HG03135 (cell line): ENCODE measurements around the gene PTPA.
A peak's percentile ranks its signal among the peaks of the same experiment; 100 is the strongest.

ENCODE experiments used
- ATAC-seq: cut with Tn5 transposase; IDR thresholded peaks from one replicate; pipeline ENCODE4 v1.9.1; 2021; ENCODE audit warnings: mild to moderate bottlenecking, moderate library complexity; ENCODE audit not compliant: unreplicated experiment

PTPA gene

DNA sequence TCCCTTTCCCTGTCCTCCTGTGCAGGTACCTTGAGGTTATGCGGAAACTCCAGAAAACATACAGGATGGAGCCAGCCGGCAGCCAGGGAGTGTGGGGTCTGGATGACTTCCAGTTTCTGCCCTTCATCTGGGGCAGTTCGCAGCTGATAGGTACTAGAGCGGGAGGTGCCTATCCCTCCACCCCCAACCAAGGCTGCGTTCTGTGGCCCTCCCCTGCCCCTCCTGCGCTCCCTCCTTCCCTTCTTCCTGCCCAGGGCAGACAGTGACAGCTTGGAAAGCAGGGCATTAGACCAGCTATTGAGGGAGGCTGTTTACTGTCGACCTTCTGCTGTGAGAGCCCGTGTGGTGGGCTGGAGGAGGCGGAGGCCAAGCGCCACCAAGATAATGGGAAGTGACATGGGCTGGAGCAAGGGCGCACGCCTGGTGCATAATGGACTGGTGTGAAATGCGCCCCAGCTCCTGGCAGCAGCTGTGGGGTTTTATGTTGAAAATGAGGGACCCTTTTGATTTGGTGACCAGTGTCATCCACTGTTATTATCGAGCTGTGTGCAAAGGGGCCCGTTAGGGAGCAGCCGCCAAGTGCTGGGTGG, 25.3 kb downstream of the PTPA start:
- ATAC-seq: no peak

GRCh38 chr9:129137292-129138143, 26.3 kb downstream of the PTPA start:
- ATAC-seq: no peak

DNA sequence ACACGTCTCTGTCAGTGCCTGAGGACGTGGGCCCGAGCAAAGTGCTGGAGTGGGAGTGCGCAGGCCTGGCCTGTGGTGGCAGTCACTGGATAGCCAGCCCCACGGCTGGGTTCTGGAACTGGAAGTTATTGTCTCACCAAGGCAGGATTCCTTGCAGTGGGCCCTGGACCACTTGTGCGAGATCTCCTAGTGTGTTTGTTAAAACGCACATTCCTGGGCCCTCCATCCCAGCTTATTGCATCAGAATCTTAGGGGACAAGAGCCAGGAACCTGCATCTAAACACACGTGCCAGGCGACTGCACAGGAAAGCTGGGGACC, 26.9 kb downstream of the PTPA start:
- ATAC-seq: no peak

DNA sequence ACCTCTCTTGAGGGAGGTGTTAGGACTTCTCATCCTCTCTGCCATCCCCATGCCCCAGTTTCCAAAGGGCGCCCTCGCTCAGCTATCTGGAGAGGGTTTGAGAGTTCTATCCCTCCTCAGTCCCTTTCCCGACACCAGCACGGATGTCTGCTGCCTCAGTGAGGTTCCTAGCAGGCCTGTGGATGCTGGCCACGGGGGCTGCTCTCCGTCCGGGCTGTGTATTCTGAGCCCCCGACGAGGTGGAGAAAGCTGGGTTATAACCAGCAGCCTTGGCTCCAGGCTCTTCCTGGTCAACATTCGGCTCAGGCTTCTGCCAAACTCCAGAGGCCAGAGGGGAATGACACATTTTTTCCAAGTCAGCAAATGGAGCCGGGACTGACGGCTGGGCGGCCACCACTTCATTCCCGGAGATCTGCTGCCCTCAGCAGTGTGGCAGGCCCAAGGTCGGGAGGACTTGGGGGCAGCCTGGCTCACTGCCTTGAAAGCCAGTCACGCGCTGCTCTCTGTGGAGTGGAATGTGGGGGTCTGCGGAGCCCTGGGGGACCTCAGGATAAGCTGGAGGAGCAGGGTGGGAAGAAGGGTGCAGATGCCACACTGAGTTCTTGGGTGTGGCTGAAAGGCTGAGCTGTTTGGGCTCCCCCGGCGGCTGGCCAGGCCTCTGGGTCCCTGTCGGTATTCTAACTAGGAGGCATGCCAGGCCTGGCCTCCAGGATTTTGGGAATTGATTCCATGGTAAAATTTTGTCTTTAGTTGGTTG, 27.4 kb downstream of the PTPA start:
- no peak for ATAC-seq

DNA sequence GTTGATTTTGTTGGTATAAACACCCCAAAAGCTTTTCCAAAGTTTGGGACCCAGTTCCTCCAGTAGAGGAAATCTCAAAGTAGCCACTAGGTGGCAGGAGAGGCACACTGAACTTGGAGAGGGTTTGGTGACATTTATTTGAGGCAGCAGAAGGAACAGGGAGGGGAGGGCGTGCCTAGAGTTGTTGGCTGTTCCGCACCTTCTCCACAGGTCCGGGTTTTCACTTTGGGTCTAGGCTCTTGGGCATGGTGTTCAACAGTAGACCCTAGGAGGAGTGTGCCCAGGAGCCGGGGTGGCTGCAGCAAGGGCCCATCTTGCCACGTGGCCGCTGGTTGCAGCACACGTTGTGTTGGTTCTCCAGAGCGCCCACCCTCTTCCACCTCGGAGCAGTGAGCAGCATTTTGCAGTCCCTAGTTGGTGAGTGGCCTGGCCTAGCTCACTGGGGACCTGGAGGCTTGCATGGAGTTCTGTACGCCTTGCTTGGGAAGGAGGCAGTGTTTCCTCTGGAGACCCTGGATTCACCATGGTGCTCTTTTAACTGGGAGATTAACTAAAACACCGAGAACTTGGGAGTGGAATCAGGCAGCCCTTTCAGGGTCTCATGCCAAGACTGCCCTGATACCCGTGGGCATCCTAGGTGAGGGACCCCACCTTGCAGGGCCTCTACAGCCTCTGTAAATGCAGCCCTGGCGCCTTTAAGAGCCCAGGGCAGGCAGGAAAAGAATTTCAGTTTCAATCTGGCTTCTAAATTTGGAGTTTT, 28.2 kb downstream of the PTPA start:
- no peak for ATAC-seq

GRCh38 chr9:129139993-129140396, 28.8 kb downstream of the PTPA start:
- ATAC-seq: peak; percentile 41

DNA sequence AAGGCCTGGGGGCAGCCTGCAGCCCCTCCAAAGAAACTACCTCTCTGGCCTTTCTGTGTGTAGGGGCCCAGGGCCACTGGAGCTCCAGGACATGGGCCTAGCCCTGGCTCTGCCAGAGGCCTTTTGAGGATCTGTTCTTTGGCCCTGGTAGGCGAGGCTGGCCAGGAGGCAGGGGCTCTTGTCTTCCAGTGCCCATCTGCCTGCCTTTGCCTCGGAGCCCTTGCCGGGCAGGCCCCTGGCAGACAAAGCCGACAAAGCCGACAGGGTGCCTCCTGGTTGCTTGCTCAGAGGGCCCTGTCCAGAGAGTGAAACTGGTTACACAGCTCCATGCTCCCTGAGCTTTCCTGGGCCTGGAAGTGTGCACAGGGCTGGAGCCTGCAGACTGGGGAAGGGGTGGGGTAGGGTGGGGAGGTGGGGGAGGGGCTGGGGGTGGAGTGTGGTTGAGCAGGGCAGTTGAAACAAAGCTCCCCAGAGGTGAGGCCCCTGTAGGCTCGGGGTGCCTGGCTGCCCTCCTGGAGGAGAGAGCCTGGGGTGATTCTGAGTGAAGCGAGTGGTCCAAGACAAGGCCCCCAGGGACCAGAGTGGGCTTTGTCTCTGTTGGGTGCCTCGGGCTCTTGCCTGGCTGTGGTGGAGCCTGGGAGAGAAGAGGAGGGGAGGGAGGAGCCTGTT, 29.3 kb downstream of the PTPA start:
- ATAC-seq: peak; percentile 12

- ATAC-seq: peak; percentile 41
Measured at GRCh38 chr9:129141066-129142041, 30.1 kb downstream of the PTPA start.

GRCh38 chr9:129142138-129142935, 31.1 kb downstream of the PTPA start:
- ATAC-seq: no peak

GRCh38 chr9:129143031-129143927, 32.1 kb downstream of the PTPA start:
- ATAC-seq: no peak

GRCh38 chr9:129145316-129145715, 34.1 kb downstream of the PTPA start:
- ATAC-seq: no peak

DNA sequence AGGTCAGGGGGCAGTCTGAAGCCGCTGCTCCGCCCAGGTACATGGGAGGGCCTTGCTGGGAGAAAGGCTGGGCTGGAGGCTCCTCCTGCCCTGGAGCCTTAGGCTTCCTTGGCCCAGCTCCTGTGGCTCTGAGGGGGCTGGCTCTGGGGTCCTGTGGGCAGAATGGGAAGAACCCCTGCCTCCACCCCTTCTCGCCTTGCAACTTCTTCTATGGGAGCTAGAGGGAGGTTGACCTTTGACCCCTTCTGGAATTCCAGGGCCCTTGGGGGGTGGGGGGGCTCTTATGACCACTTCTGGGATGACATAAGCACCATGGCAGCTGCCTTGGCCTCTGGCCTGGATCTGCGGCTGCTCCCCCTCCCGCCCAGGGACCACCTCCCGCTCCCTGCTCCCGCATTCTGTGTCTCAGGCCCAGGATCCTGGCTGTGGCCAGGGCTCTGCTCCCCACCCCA, 34.7 kb downstream of the PTPA start:
- no peak for ATAC-seq

GRCh38 chr9:129146441-129146941, 35.3 kb downstream of the PTPA start:
- no peak for ATAC-seq

DNA sequence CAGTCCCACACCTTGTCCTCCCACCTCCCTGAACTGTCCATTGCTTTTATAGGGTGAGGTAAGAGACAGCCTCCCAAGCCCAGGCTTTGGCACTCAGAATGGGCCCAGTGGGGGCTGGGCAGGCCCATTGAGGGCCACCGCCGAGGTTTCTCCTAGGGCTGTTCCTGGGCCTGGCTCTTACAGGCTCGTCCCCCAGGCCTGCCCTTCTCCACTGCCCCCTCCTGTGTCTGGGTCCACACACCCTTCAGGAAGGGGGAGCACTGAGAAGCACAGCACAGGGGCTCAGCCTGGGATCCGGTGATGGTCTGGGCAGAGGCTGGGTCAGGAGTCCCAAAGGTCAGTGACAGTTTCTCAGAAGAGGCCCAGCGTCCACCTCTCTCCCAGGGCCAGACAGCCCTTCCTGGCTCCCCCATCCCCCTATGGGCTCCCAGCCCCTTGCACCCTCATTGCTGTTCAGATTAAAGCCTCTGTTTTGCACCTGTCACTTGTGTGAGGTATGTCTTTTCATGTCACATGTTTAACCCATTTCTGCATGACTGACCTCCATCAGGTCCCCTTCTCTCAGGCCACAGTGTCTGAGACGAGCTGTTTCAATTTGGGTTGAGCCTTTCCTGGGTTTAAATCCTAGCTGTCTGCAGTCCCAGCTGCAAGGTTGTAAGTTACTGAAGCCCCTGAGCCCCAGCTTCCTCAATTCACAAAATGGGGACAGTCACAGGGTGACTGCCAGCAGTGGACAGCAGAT, 37.4 kb downstream of the PTPA start:
- ATAC-seq: no peak

GRCh38 chr9:129149442-129149841, 38.2 kb downstream of the PTPA start:
- no peak for ATAC-seq

DNA sequence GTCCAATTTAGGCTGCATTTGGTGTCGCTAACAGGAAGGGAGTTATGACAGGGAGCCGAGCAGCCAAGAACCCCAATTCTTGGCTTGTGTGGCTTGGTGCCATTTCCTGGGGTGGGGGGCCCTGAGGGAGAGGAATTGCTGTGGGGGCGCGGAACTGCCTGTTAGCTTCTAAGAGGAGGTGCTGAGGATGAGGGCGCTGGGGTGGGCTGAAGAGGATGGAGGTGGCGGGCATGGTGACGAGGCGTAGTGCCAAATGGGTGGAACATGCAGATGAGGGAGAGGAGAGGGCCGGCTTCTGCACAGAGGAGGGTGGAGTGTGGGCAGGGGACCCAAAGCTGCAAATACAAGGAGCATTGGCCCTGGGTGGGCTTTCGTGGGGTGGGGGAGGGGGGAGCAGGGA, 38.9 kb downstream of the PTPA start:
- ATAC-seq: no peak
